ENCODE data around the gene TPP1.

Gene TPP1

GRCh38 chr11:6647836-6648235, 28.6 kb upstream of the TPP1 start:
- DNase-seq (ENCODE audit: extremely low read depth in 1 of 2, low read depth in 1 of 2) = no peak

GRCh38 chr11:6646918-6647679, 27.9 kb upstream of the TPP1 start:
- no peak for DNase-seq (ENCODE audit: extremely low read depth in 1 of 2, low read depth in 1 of 2)

GRCh38 chr11:6646576-6646917, 27.3 kb upstream of the TPP1 start:
- DNase-seq (ENCODE audit: extremely low read depth in 1 of 2, low read depth in 1 of 2) = no peak

GRCh38 chr11:6646071-6646470, 26.8 kb upstream of the TPP1 start:
- no peak for DNase-seq (ENCODE audit: extremely low read depth in 1 of 2, low read depth in 1 of 2)

- DNase-seq (ENCODE audit: extremely low read depth in 1 of 2, low read depth in 1 of 2) = no peak
These were observed 23.7 kb upstream of the TPP1 start for GRCh38 chr11:6642957-6643356.

- DNase-seq (ENCODE audit: extremely low read depth in 1 of 2, low read depth in 1 of 2) = no peak
These were observed 21.9 kb upstream of the TPP1 start for GRCh38 chr11:6640985-6641701.

GRCh38 chr11:6640036-6640984, 21.1 kb upstream of the TPP1 start:
- no peak for DNase-seq (ENCODE audit: extremely low read depth in 1 of 2, low read depth in 1 of 2)

GRCh38 chr11:6638429-6638828, 19.2 kb upstream of the TPP1 start:
- no peak for DNase-seq (ENCODE audit: extremely low read depth in 1 of 2, low read depth in 1 of 2)

GRCh38 chr11:6637871-6638270, 18.6 kb upstream of the TPP1 start:
- no peak for DNase-seq (ENCODE audit: extremely low read depth in 1 of 2, low read depth in 1 of 2)

- no peak for DNase-seq (ENCODE audit: extremely low read depth in 1 of 2, low read depth in 1 of 2)
These were observed 17.3 kb upstream of the TPP1 start for GRCh38 chr11:6636480-6636879.

- DNase-seq (ENCODE audit: extremely low read depth in 1 of 2, low read depth in 1 of 2) = no peak
These were observed 16.1 kb upstream of the TPP1 start for GRCh38 chr11:6635082-6635932.

GRCh38 chr11:6634534-6634933, 15.3 kb upstream of the TPP1 start:
- no peak for DNase-seq (ENCODE audit: extremely low read depth in 1 of 2, low read depth in 1 of 2)

GRCh38 chr11:6633422-6634408, 14.5 kb upstream of the TPP1 start:
- no peak for DNase-seq (ENCODE audit: extremely low read depth in 1 of 2, low read depth in 1 of 2)

- DNase-seq (ENCODE audit: extremely low read depth in 1 of 2, low read depth in 1 of 2) = no peak
These were observed 13.2 kb upstream of the TPP1 start for GRCh38 chr11:6632116-6633073.

- no peak for DNase-seq (ENCODE audit: extremely low read depth in 1 of 2, low read depth in 1 of 2)
These were observed 12.2 kb upstream of the TPP1 start for GRCh38 chr11:6631361-6631890.

- DNase-seq (ENCODE audit: extremely low read depth in 1 of 2, low read depth in 1 of 2) = no peak
These were observed 11.5 kb upstream of the TPP1 start for GRCh38 chr11:6630632-6631291.

- no peak for DNase-seq (ENCODE audit: extremely low read depth in 1 of 2, low read depth in 1 of 2)
These were observed 10.8 kb upstream of the TPP1 start for GRCh38 chr11:6629892-6630631.
